Liver (tissue), 9 donors: ENCODE results near the gene NCS1. TPM values are rescaled to one million over a fixed set of nuclear protein-coding genes. Genes with fewer than 3 reads are reported as not detected.

ENCODE experiments used
- DNase-seq: peaks from one replicate; pipeline ENCODE4 v3.0.0-alpha.2; 2017; ENCODE audit warnings: low spot score
- H3K27ac ChIP-seq, 2 donors: one replicate each; pipeline ENCODE4 v1.7.0; 2013; ENCODE audit warnings: inconsistent platforms in 2 of 2, low read length in 2 of 2, control low read depth in 1 of 2, low read depth in 1 of 2, mild to moderate bottlenecking in 1 of 2
- H3K27me3 ChIP-seq, 4 donors: one replicate each; pipeline versions ENCODE4 v1.6.1 to v1.7.0; 2013; ENCODE audit warnings: low read length in 3 of 4, inconsistent platforms in 1 of 4, mild to moderate bottlenecking in 1 of 4, moderate library complexity in 1 of 4; ENCODE audit not compliant: control insufficient read depth in 4 of 4, insufficient read depth in 4 of 4
- H3K36me3 ChIP-seq, 4 donors: one replicate each; pipeline versions ENCODE4 v1.6.1 to v1.7.0; 2013; ENCODE audit warnings: low read length in 3 of 4, mild to moderate bottlenecking in 3 of 4, low read depth in 1 of 4, moderate library complexity in 1 of 4; ENCODE audit not compliant: control insufficient read depth in 4 of 4, insufficient read depth in 3 of 4
- H3K4me1 ChIP-seq, 4 donors: one replicate each; pipeline versions ENCODE4 v1.6.1 to v1.7.0; 2013; ENCODE audit warnings: low read length in 3 of 4, mild to moderate bottlenecking in 3 of 4, moderate library complexity in 1 of 4; ENCODE audit not compliant: control insufficient read depth in 4 of 4, insufficient read depth in 4 of 4
- H3K4me3 ChIP-seq, 3 donors: one replicate each; pipeline versions ENCODE4 v1.6.1 to v1.7.0; 2013; ENCODE audit warnings: low read length in 3 of 3, control low read depth in 1 of 3, low read depth in 1 of 3, mild to moderate bottlenecking in 1 of 3
- H3K9ac ChIP-seq, 2 donors: one replicate each; pipeline ENCODE4 v1.7.0; 2013; ENCODE audit warnings: low read length in 2 of 2, mild to moderate bottlenecking in 2 of 2, moderate library complexity in 2 of 2, control low read depth in 1 of 2, low read depth in 1 of 2
- H3K9me3 ChIP-seq, 4 donors: one replicate each; pipeline versions ENCODE4 v1.6.1 to v1.7.0; 2013; ENCODE audit warnings: low read length in 3 of 4; ENCODE audit not compliant: control insufficient read depth in 4 of 4
- EGR1 ChIP-seq, 2 donors: IDR thresholded peaks; 2 replicates each; pipeline ENCODE4 v1.6.1; 2016 to 2018; ENCODE audit warnings: antibody characterized with exemption in 2 of 2, low read depth in 2 of 2
- FOXA1 ChIP-seq: IDR thresholded peaks from 2 replicates; pipeline ENCODE4 v1.6.1; 2016; ENCODE audit warnings: antibody characterized with exemption
- FOXA2 ChIP-seq: IDR thresholded peaks from 2 replicates; pipeline ENCODE4 v1.6.1; 2016; ENCODE audit warnings: antibody characterized with exemption
- GABPA ChIP-seq, 2 donors: IDR thresholded peaks in 1 of 2; conservative IDR thresholded peaks in 1 of 2; 2 replicates each; pipeline ENCODE4 v1.6.1; 2016; ENCODE audit warnings: antibody characterized with exemption in 2 of 2, mild to moderate bottlenecking in 1 of 2, moderate library complexity in 1 of 2
- HNF4A ChIP-seq, 2 donors: conservative IDR thresholded peaks; 2 replicates each; pipeline ENCODE4 v1.6.1; 2016; ENCODE audit warnings: antibody characterized with exemption in 2 of 2, mild to moderate bottlenecking in 2 of 2
- HNF4G ChIP-seq: IDR thresholded peaks from 2 replicates; pipeline ENCODE4 v1.6.1; 2016; ENCODE audit warnings: antibody characterized with exemption
- JUND ChIP-seq, 2 donors: IDR thresholded peaks; 2 replicates each; pipeline ENCODE4 v1.6.1; 2016; ENCODE audit warnings: antibody characterized with exemption in 2 of 2
- MAX ChIP-seq: IDR thresholded peaks from 2 replicates; pipeline ENCODE4 v1.6.1; 2016; ENCODE audit warnings: antibody characterized with exemption
- NR2F2 ChIP-seq: IDR thresholded peaks from 2 replicates; pipeline ENCODE4 v1.6.1; 2016; ENCODE audit warnings: antibody characterized with exemption
- RAD21 ChIP-seq, 2 donors: IDR thresholded peaks; 2 replicates each; pipeline ENCODE4 v1.6.1; 2016; ENCODE audit warnings: antibody characterized with exemption in 2 of 2, mild to moderate bottlenecking in 2 of 2
- RXRA ChIP-seq, 2 donors: IDR thresholded peaks; 2 replicates each; pipeline ENCODE4 v1.6.1; 2017 to 2018; ENCODE audit warnings: antibody characterized with exemption in 2 of 2, mild to moderate bottlenecking in 1 of 2
- SP1 ChIP-seq: IDR thresholded peaks from 2 replicates; pipeline ENCODE4 v1.6.1; 2018; ENCODE audit warnings: antibody characterized with exemption, mild to moderate bottlenecking
- TAF1 ChIP-seq: conservative IDR thresholded peaks from 2 replicates; pipeline ENCODE4 v1.6.1; 2016; ENCODE audit warnings: antibody characterized with exemption, mild to moderate bottlenecking
- YY1 ChIP-seq: IDR thresholded peaks from 2 replicates; pipeline ENCODE4 v1.6.1; 2016; ENCODE audit warnings: antibody characterized with exemption, mild to moderate bottlenecking
- ZBTB33 ChIP-seq: IDR thresholded peaks from 2 replicates; pipeline ENCODE4 v1.6.1; 2016; ENCODE audit warnings: antibody characterized with exemption
- WGBS: extraction: QIAGEN DNeasy Blood & Tissue Kit; methylation state at CpG from one replicate; pipeline ENCODE4 v1.1.7; 2013; 5-methylcytosine and 5-hydroxymethylcytosine counted together
- polyA plus RNA-seq, 2 donors: library from polyadenylated mRNA; stranded (reverse) in 1 of 2; unstranded in 1 of 2; fragments of 200-250 nt in 1 of 2; fragments of >200 nt in 1 of 2; fragmentation: Nextera tagmentation in 1 of 2; extraction: Ambion mirVana in 1 of 2; gene quantifications; one replicate each; pipeline versions ENCODE4 v1.2.1 to v1.2.3, GENCODE V29; 2013 to 2015
- total RNA-seq, 2 donors: library from RNA; depleted of rRNA; stranded (reverse); fragments of >200 nt; gene quantifications; one replicate each; pipeline ENCODE4 v1.2.3, GENCODE V29; 2014
- TF ChIP-seq, protein P1 (sequence below): fragments of 150-350 bp; IDR thresholded peaks from 2 replicates; pipeline ENCODE4 v1.5.1; 2017; ENCODE audit warnings: improper control_type of control experiment, low read depth, low read length; ENCODE audit not compliant: missing input control
- TF ChIP-seq, protein P2 (sequence below): IDR thresholded peaks from 2 replicates; pipeline ENCODE4 v1.6.1; 2016; ENCODE audit warnings: antibody characterized with exemption, mild to moderate bottlenecking
- TF ChIP-seq, protein P3 (sequence below): IDR thresholded peaks from 2 replicates; pipeline ENCODE4 v1.6.1; 2016; ENCODE audit warnings: antibody characterized with exemption
- donor health status: healthy.
- donor health status: healthy.
- donor health status: healthy.
- donor health status: healthy.
- donor health status: healthy.

NCS1 gene
- total and polyA plus RNA-seq, 4 donors, result 0.35 to 2.5 (median 1.2) TPM

DNA sequence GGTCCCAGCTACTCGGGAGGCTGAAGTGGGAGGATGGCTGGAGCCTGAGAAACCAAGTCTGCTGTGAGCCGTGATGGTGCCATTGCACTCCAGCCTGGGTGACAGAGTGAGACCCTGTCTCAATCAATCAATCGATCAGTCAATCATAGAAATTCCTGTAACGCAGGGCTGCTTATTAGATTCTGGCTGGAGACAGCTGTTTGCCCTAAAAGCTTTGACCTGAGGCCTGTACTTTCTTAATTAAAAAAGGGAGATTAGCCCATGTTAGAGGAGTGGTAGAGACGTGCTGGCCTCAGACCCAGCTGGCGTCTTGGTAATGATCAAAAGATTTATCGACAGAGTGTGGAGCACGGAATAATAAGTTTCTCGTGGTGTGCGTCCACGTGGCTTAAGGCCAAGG is 52.9 kb downstream of the NCS1 start:
- H3K36me3 ChIP-seq, result peaks cover 0 to 1% (median 0%) of the 10 kb centered on the region in 4 donors
- TF ChIP-seq FOXA1 (no peak), ZBTB33 (no peak), HNF4G (no peak), FOXA2 (no peak), YY1 (no peak), NR2F2 (no peak), HNF4A (conservative IDR thresholded peaks at IDR 0.05) (no peak), GABPA (IDR thresholded peaks at IDR 0.05 in 1 of 2, conservative IDR thresholded peaks at IDR 0.05 in 1 of 2) (no peak), TAF1 (no peak), RAD21 (IDR thresholded peaks at IDR 0.05) (no peak), JUND (IDR thresholded peaks at IDR 0.05) (no peak), RXRA (IDR thresholded peaks at IDR 0.05) (no peak), EGR1 (IDR thresholded peaks at IDR 0.05; ENCODE audit: low read depth in 2 of 2) (no peak), SP1 (no peak), MAX (no peak)
- TF ChIP-seq, protein P1, sequence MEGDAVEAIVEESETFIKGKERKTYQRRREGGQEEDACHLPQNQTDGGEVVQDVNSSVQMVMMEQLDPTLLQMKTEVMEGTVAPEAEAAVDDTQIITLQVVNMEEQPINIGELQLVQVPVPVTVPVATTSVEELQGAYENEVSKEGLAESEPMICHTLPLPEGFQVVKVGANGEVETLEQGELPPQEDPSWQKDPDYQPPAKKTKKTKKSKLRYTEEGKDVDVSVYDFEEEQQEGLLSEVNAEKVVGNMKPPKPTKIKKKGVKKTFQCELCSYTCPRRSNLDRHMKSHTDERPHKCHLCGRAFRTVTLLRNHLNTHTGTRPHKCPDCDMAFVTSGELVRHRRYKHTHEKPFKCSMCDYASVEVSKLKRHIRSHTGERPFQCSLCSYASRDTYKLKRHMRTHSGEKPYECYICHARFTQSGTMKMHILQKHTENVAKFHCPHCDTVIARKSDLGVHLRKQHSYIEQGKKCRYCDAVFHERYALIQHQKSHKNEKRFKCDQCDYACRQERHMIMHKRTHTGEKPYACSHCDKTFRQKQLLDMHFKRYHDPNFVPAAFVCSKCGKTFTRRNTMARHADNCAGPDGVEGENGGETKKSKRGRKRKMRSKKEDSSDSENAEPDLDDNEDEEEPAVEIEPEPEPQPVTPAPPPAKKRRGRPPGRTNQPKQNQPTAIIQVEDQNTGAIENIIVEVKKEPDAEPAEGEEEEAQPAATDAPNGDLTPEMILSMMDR, result no peak
- TF ChIP-seq, protein P2, sequence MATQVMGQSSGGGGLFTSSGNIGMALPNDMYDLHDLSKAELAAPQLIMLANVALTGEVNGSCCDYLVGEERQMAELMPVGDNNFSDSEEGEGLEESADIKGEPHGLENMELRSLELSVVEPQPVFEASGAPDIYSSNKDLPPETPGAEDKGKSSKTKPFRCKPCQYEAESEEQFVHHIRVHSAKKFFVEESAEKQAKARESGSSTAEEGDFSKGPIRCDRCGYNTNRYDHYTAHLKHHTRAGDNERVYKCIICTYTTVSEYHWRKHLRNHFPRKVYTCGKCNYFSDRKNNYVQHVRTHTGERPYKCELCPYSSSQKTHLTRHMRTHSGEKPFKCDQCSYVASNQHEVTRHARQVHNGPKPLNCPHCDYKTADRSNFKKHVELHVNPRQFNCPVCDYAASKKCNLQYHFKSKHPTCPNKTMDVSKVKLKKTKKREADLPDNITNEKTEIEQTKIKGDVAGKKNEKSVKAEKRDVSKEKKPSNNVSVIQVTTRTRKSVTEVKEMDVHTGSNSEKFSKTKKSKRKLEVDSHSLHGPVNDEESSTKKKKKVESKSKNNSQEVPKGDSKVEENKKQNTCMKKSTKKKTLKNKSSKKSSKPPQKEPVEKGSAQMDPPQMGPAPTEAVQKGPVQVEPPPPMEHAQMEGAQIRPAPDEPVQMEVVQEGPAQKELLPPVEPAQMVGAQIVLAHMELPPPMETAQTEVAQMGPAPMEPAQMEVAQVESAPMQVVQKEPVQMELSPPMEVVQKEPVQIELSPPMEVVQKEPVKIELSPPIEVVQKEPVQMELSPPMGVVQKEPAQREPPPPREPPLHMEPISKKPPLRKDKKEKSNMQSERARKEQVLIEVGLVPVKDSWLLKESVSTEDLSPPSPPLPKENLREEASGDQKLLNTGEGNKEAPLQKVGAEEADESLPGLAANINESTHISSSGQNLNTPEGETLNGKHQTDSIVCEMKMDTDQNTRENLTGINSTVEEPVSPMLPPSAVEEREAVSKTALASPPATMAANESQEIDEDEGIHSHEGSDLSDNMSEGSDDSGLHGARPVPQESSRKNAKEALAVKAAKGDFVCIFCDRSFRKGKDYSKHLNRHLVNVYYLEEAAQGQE, result no peak
- TF ChIP-seq, protein P3, sequence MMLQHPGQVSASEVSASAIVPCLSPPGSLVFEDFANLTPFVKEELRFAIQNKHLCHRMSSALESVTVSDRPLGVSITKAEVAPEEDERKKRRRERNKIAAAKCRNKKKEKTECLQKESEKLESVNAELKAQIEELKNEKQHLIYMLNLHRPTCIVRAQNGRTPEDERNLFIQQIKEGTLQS, result no peak

More for the DNA sequence above, 52.9 kb downstream of the NCS1 start:
- H3K4me1 ChIP-seq, result no peaks in the 10 kb centered on the region
- no peak overlapping the region for H3K9ac ChIP-seq
- no peak overlapping the region for H3K27ac ChIP-seq
- 97% methylated on average over 11 of the region's 11 CpGs for WGBS
- H3K9me3 ChIP-seq, result peaks cover 0 to 6% (median 4%) of the 10 kb centered on the region in 4 donors
- no peak overlapping the region for H3K4me3 ChIP-seq
- no peaks in the 10 kb centered on the region for H3K27me3 ChIP-seq
- no peak for DNase-seq
